ENCODE results near the gene LDLRAD3. TPM values are rescaled to one million over a fixed set of nuclear protein-coding genes. Genes with fewer than 3 reads are reported as not detected.

LDLRAD3 gene
- total RNA-seq, 4 donors from 2014 or later = 10.2 to 41.9 (median 19.8) TPM

GRCh38 chr11:36092314-36093030 lies 148.6 kb downstream of the LDLRAD3 start:
- H3K36me3 ChIP-seq = no peaks in the 10 kb centered on the region
- H3K4me3 ChIP-seq = no peak overlapping the region
- intact Hi-C loops (cut with DNase I; ENCODE audit: low total_unique reads) = no loop called here
- H3K4me1 ChIP-seq = no peaks in the 10 kb centered on the region
- no peak for TF ChIP-seq CTCF (IDR thresholded peaks at IDR 0.05)
- TF ChIP-seq POLR2A (IDR thresholded peaks at IDR 0.05) = no peak
- no peak for DNase-seq
- no peak overlapping the region for H3K27ac ChIP-seq
- H3K27me3 ChIP-seq = no peaks in the 10 kb centered on the region
- no peaks in the 10 kb centered on the region for H3K9me3 ChIP-seq

- TF ChIP-seq CTCF (IDR thresholded peaks at IDR 0.05) (no peak), POLR2A (IDR thresholded peaks at IDR 0.05) (no peak)
- H3K36me3 ChIP-seq = no peaks in the 10 kb centered on the region
- no peaks in the 10 kb centered on the region for H3K27me3 ChIP-seq
- no peaks in the 10 kb centered on the region for H3K4me1 ChIP-seq
- intact Hi-C loops (cut with DNase I; ENCODE audit: low total_unique reads) = no loop called here
- H3K9me3 ChIP-seq = no peaks in the 10 kb centered on the region
- DNase-seq = no peak
- no peak overlapping the region for H3K4me3 ChIP-seq
- no peak overlapping the region for H3K27ac ChIP-seq
Measured at GRCh38 chr11:36093548-36093947, 149.7 kb downstream of the LDLRAD3 start.

- TF ChIP-seq POLR2A (IDR thresholded peaks at IDR 0.05) (no peak), CTCF (IDR thresholded peaks at IDR 0.05) (no peak)
- Histone ChIP-seq H3K36me3 (no peaks in the 10 kb centered on the region), H3K27ac (no peak overlapping the region), H3K9me3 (no peaks in the 10 kb centered on the region), H3K27me3 (no peaks in the 10 kb centered on the region), H3K4me3 (no peak overlapping the region), H3K4me1 (no peaks in the 10 kb centered on the region)
- DNase-seq = no peak
- intact Hi-C loops (cut with DNase I; ENCODE audit: low total_unique reads) = no loop called here
Measured at GRCh38 chr11:36094164-36094563, 150.3 kb downstream of the LDLRAD3 start.

- intact Hi-C loops (cut with DNase I; ENCODE audit: low total_unique reads) = no loop called here
- Histone ChIP-seq H3K4me3 (no peak overlapping the region), H3K27me3 (no peaks in the 10 kb centered on the region), H3K27ac (no peak overlapping the region), H3K36me3 (no peaks in the 10 kb centered on the region), H3K4me1 (no peaks in the 10 kb centered on the region), H3K9me3 (no peaks in the 10 kb centered on the region)
- DNase-seq = no peak
- no peak for TF ChIP-seq CTCF (IDR thresholded peaks at IDR 0.05)
- no peak for TF ChIP-seq POLR2A (IDR thresholded peaks at IDR 0.05)
Measured at GRCh38 chr11:36095716-36096115, 151.9 kb downstream of the LDLRAD3 start.

- no peaks in the 10 kb centered on the region for H3K9me3 ChIP-seq
- no peaks in the 10 kb centered on the region for H3K4me1 ChIP-seq
- no peak for DNase-seq
- no peak for TF ChIP-seq CTCF (IDR thresholded peaks at IDR 0.05)
- no peak for TF ChIP-seq POLR2A (IDR thresholded peaks at IDR 0.05)
- H3K36me3 ChIP-seq = no peaks in the 10 kb centered on the region
- H3K4me3 ChIP-seq = no peak overlapping the region
- no peaks in the 10 kb centered on the region for H3K27me3 ChIP-seq
- intact Hi-C loops (cut with DNase I; ENCODE audit: low total_unique reads) = no loop called here
- no peak overlapping the region for H3K27ac ChIP-seq
Measured at GRCh38 chr11:36097219-36097650, 153.4 kb downstream of the LDLRAD3 start.

Measured in uterus (tissue), 4 donors.